ENCODE results near the gene CEP131.
A peak's percentile ranks its signal among the peaks of the same experiment; 100 is the strongest.

CEP131 gene

DNA sequence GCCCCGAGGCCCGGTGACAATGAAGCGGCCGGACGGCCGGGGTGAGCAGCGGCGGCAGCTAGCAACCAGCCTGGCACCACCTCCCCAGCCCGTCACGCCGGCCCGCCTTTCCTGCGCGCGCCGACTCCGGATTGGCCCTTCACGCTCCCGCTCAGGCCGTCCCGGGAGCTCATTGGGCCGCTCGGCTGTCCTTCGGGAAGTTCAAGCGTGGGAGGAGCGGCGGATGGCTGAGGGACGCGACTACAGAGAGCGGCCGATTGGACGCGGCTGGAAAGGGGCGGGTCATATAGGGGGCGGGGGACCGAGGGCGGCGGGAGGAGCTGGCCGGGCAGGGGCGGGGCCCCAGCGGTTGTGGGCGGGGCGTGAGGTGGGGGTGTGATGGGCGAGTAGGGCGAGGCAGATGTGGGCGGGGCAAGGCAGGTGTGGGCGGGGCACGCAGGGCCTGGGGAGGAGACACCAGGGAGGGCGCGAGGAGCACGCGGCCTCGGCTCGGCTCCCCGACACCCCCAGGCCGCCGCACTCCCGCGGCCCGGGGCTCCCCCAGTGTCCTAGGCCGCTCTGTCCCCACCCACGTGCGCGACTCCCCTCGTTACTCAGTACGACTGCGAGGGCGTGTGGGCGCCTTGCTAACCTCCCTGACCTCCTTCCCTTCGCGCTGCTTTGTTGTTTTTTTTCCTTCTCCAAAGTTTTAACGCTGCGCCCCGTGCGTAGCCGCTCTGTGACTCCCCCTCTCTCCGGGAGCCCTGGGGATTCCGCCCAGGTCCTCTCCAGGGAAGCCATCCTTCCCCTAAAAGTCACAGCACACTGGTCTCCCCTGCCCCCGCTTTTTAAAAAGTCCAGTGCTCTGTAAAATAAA is at the start of gene CEP131:
CEP131 (minus strand) TSS at position 60 of the 856 bp plus-strand sequence. CDS start 2,909 bp downstream, outside the sequence.
- peak; percentile 98 to 100 for DNase-seq

DNA sequence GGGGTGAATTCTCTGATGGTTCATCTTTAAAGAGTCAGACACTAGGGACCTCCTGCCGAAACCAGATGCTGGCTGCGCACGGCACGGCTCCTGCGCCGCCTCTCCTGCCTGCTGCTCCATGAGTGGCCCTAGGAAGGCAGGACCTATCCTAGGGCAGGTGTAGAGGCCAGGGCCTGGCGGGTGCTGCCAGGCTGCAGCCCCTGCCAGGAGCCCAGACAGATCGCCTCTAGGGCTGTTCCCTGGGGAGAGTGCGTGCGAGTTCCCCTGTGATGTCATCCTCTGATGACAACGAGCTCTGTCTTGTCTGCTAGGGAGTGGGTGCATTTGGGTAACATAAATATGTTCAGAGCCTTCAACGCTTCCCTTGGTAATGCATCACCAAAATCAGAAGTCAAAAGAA is 48.5 kb upstream of the CEP131 start:
- DNase-seq = no peak

DNA sequence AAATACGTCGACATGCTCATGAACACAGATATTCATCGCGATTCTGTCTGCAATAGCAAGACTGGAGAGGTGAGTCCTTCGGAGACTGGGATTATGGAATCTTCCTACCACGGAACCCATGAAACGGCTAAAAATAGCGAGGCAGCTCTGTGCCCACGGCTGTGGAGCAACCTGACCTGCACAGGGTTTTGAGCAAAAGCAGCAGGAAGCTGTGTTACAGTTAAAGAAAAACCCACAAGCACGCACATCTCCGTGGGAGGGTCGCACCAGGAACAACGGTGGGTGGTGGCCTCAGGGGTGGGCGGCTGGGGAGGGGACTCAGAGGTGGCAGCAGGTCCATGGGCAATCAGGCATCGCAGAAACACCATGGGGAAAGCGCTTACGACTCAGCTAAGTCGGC is 47.5 kb upstream of the CEP131 start:
- no peak for DNase-seq

- DNase-seq = no peak
These were observed 44.8 kb upstream of the CEP131 start for GRCh38 chr17:81267390-81268067.

DNA sequence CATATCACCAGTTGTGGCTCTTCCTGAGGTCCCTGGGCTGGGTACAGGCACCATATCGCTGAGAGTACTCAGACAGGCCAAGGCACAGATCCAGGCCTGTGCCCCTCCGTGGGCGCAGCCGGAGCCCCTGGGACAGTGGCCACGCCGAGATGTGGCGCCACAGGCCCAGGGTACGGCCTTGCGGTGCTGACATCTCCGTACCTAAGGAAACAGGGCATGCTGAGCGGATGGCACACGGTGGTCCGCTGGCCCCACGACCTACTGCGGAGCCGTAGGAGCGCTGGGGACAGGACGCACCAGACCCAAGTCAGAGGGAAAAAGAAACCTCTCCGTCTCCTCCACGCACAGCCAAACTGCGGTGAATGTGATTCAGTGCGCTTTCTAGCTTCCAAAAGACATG is 42.8 kb upstream of the CEP131 start:
- no peak for DNase-seq

DNA sequence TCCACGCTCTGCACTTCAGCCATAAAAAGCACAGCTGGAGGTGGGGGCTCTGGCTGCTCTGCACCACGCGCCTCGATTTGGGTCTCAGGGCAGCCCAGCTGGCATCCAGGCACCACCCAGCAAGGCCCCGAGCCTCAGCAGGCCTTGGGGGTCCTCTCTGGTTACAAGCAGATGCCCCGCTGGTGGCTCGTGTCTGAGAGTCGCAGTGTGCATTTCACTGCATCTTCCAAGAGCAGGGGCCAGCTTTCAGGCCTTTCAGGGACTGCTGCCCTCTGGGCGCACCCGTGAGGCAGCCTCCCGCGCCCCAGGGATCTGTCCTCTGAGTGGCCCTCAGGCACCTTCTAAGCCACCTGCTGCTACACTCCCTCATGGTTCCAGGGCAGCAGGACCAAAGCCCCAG is 41.9 kb upstream of the CEP131 start:
- DNase-seq = no peak

- no peak for DNase-seq
These were observed 40.8 kb upstream of the CEP131 start for GRCh38 chr17:81263371-81264181.

GRCh38 chr17:81261582-81262336 is 39.0 kb upstream of the CEP131 start:
- no peak for DNase-seq

DNA sequence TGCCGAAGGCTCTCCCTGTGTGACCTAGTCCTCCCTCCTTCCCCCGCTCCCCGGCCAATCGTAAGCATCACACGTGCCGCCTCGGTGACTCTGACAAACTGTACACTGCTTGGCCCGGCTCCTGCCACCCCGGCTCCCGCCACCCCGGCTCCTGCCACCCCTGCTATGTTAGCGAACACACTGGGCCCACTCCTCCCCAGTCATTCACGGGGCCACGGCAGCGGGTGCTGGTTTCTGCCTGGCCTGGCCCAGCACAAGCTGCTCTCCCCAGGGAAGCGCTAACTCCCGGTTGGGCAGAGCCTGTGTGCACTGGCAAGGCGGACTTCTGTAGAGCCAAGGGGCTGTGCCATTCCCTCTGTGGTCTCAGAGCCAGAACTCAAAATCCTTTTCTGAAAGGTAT is 38.3 kb upstream of the CEP131 start:
- DNase-seq = no peak

DNA sequence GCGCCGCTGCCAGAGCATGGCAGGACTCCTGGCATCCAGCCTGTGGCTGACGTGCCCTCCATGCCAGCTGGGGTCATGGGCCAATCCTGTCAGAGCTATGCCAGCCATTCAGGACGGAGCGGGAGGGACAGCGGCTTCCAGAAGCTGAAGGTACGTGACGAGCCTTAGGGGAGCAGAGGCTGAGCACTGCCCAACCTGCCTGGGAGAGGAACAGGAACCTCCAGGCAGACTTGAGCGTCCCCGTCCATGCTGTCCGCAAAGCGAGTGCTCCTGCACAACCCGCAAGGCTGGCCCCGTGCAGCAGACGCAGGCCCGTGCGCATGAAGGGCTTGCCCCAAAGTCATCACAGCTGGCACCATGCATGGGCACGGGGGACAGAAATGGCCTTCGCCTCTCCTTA is 37.9 kb upstream of the CEP131 start:
- DNase-seq = no peak

DNA sequence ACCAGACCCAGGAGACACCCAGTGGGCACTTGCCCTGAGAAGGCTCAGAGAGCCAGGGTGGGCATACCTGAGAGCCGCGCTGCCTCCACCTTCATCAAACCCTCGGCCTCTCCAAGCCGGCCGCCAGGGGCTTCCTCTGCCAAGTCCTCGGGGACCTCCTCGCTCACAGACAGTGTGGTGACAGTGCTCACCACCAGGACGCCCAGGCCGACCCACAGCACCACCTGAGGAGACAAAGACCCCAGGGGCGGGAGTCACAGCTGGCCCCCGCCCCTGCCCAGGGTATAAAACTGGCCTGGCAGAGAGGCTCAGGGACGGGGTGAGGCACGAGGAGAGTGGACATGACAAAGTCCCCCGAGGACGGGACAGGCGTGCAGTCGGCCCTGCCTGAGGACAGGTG is 37.4 kb upstream of the CEP131 start:
- DNase-seq = no peak

GRCh38 chr17:81259058-81259605 is 36.4 kb upstream of the CEP131 start:
- DNase-seq = no peak

GRCh38 chr17:81258292-81258691 is 35.5 kb upstream of the CEP131 start:
- no peak for DNase-seq

DNA sequence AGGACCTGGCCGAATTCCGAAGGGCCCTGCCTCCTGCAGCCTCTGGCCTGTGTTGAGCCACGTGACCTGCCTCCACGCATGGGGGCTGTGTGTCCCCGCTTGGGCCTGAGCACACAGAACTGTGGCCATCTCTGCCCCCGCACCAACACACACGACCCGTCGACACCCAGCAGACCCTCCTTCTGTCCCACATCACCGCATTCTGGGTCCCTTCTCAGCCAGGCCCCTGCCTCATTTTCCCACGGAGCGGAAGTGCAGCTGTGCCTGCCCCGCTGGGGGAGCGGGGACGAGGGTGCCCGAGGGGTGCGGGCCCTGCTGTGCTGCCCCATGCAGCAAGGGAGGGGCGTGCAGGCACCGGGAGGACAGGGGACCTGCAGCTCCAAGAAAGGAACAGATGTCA is 34.8 kb upstream of the CEP131 start:
- no peak for DNase-seq

DNA sequence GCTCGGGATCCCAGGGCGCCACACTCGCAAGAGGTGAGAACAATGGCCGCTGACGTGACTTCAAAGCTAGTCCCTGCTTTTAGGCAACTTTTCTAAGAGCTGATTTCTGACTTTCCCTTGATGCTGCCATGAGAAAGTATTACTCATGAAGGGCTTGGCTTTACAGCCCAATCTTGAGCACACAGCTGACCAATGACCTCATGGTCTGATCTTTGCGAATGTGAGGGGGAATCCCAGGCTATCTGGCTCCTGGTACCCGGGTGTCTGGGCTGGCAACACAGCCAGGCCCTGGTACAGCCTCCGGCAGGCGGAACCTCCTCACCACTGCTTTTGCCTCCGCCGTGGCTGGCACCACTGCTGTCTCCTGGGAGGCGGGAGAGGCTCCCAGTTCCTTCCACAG is 33.9 kb upstream of the CEP131 start:
- no peak for DNase-seq

DNA sequence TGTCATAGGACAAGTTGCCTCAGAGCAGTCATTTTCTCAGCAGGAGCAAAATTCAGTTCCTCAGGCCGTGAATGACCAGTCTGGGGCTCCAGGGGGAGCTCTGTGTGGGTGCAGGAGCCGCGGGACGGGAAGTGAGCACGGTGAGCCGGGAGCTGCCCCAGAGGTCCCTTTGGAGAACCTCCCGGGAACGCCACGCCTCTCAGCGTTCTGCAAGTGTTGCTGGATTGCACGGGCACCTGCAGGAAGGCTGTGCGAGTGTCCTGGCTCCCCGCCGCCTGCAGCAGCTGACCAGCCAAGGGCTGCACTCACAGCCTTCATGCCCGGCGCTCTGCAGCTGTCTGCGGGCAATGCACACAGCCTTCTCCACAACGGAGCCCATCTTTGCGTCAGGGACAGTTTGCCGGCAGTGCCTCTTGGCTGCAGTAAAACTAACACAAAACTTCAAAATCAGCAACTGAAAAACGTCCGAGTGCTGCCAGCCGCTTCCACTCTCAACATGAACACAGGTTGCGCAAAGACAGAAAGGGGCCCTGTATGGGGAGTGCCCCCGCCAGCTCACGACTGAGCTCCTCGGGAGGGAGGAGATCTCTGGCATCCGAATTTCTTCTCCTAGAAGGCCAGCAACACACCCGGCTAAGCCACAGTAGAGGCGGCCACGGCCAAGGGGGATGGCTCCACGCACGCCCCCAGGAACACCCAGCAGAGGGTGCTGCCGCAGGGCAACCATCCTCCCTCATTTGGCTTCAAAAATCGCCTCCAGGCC is 32.4 kb upstream of the CEP131 start:
- no peak for DNase-seq

DNA sequence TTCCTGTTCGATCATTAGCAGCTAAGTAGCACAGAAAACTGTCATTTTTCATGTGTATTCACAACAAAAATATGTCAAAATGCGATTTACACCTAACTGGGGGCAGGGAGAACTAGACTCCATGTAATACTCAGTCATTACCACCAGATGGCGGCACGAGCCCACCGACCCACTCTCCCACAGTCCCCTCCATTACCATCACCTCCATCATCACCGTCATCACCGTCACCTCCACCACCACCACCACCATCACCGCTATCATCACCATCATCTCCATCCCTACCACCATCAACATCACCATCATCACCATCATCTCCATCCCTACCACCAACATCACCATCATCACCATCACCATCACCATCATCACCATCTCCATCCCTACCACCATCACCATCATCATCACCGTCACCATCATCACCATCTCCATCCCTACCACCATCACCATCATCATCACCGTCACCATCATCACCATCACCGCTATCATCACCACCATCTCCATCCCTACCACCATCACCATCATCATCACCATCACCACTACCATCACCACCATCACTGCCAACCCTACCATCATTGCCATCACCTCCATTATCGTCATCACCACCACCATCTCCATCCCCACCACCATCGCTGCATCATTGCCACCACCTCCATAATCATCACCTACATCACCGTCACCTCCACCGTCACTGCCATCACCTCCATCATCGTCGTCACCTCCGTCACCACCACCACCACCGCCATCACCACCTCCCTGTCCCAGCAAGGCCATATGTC is 30.8 kb upstream of the CEP131 start:
- DNase-seq = peak; percentile 48 to 51

- DNase-seq = no peak
These were observed 30.2 kb upstream of the CEP131 start for GRCh38 chr17:81252987-81253329.

GRCh38 chr17:81252326-81252986 is 29.7 kb upstream of the CEP131 start:
- no peak for DNase-seq

DNA sequence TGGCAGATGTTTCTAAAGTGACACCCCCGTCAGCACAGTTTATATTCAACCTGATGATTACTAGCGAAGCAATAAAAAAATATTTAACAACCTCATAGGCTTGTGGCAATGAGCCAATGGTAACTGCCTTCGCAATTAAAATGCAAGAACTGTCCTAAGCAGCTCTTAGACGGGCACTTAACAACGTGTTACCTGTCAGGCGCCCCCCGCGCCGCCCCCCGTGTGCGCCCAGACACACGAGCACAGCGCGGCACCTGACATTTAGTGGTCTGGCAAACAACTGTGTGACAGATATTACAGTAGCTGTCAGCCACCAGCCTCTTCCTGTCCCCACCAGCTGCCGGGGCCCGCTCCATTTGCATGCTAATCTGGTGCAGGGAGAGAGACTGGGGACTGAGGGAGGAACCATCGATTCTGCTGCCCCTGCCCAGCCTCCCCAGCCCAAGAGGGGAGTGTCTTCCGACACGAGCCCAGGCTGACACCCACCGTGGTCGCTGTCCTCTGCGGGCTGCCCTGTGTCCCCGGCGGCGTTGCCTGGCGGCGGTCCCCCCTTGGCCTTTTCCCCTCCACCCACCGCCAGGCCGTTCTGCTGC is 29.0 kb upstream of the CEP131 start:
- DNase-seq = no peak

Measured in stimulated activated CD4-positive, alpha-beta T cell treated with anti-CD3 and anti-CD28 coated beads, Interleukin-4, amount 100 ng/mL, for 4 hours (primary cell).